ENCODE results near the gene MYCBP2. TPM values are rescaled to one million over a fixed set of nuclear protein-coding genes. Genes with fewer than 3 reads are reported as not detected.
"Not testable (repeated sequence)": the region's sequence is repeated elsewhere in the genome, so short reads cannot be mapped to it uniquely, and the experiment has no call there.

The MYCBP2 gene
- total RNA-seq, 1 donor from 2014 or later = 58.4 TPM

DNA sequence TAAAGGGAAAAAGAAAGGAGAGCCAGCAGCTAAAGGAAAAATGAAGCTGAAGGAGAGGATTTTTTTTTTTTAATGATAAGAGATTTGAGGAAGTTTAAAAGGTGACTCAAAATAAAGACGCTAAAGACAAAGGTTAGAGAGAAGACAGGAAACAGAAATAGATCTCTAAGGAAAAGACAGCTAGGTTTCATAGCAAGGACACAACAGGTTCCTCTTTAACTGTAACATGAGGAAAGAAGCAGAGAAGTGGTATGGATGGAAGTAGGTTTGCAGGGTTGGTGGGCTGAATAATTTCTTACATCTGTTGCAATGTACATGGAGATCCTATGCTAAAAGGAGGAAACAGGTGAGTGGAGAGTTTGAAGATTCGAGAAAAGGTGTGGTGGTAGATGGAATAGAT, 107.5 kb downstream of the MYCBP2 start:
- TF ChIP-seq, protein P1, sequence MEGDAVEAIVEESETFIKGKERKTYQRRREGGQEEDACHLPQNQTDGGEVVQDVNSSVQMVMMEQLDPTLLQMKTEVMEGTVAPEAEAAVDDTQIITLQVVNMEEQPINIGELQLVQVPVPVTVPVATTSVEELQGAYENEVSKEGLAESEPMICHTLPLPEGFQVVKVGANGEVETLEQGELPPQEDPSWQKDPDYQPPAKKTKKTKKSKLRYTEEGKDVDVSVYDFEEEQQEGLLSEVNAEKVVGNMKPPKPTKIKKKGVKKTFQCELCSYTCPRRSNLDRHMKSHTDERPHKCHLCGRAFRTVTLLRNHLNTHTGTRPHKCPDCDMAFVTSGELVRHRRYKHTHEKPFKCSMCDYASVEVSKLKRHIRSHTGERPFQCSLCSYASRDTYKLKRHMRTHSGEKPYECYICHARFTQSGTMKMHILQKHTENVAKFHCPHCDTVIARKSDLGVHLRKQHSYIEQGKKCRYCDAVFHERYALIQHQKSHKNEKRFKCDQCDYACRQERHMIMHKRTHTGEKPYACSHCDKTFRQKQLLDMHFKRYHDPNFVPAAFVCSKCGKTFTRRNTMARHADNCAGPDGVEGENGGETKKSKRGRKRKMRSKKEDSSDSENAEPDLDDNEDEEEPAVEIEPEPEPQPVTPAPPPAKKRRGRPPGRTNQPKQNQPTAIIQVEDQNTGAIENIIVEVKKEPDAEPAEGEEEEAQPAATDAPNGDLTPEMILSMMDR (IDR thresholded peaks at IDR 0.05; ENCODE audit: unreplicated experiment) = no peak
- Mint-ChIP-seq H3K36me3 (ENCODE audit: insufficient read depth) (peaks cover 8% of the 10 kb centered on the region), H3K27me3 (no peaks in the 10 kb centered on the region), H3K4me1 (ENCODE audit: low read depth) (no peaks in the 10 kb centered on the region), H3K9me3 (ENCODE audit: low read depth) (no peaks in the 10 kb centered on the region), H3K27ac (no peak overlapping the region), H3K4me3 (ENCODE audit: low read depth) (no peak overlapping the region)
- DNase-seq (ENCODE audit: low spot score, unreplicated experiment) = no peak

GRCh38 chr13:77218274-77218673, 108.6 kb downstream of the MYCBP2 start:
- no peaks in the 10 kb centered on the region for H3K4me1 Mint-ChIP-seq (ENCODE audit: low read depth)
- H3K9me3 Mint-ChIP-seq (ENCODE audit: low read depth) = no peaks in the 10 kb centered on the region
- H3K4me3 Mint-ChIP-seq (ENCODE audit: low read depth) = no peak overlapping the region

GRCh38 chr13:77215543-77215942, 111.4 kb downstream of the MYCBP2 start:
- Mint-ChIP-seq H3K27me3 (no peaks in the 10 kb centered on the region), H3K36me3 (ENCODE audit: insufficient read depth) (peaks cover 7% of the 10 kb centered on the region), H3K9me3 (ENCODE audit: low read depth) (no peaks in the 10 kb centered on the region), H3K4me3 (ENCODE audit: low read depth) (no peak overlapping the region), H3K4me1 (ENCODE audit: low read depth) (no peaks in the 10 kb centered on the region), H3K27ac (no peak overlapping the region)
- DNase-seq (ENCODE audit: low spot score, unreplicated experiment) = no peak
- TF ChIP-seq, protein P1 (IDR thresholded peaks at IDR 0.05; ENCODE audit: unreplicated experiment) = no peak

More at GRCh38 chr13:77218274-77218673, 108.6 kb downstream of the MYCBP2 start:
- no peak overlapping the region for H3K27ac Mint-ChIP-seq
- DNase-seq (ENCODE audit: low spot score, unreplicated experiment) = no peak
- TF ChIP-seq, protein P1 (IDR thresholded peaks at IDR 0.05; ENCODE audit: unreplicated experiment) = no peak
- no peaks in the 10 kb centered on the region for H3K27me3 Mint-ChIP-seq
- H3K36me3 Mint-ChIP-seq (ENCODE audit: insufficient read depth) = peaks cover 9% of the 10 kb centered on the region

- Mint-ChIP-seq H3K4me1 (ENCODE audit: low read depth) (no peaks in the 10 kb centered on the region), H3K27ac (no peak overlapping the region), H3K9me3 (ENCODE audit: low read depth) (no peaks in the 10 kb centered on the region), H3K4me3 (ENCODE audit: low read depth) (no peak overlapping the region), H3K27me3 (no peaks in the 10 kb centered on the region), H3K36me3 (ENCODE audit: insufficient read depth) (peaks cover 7% of the 10 kb centered on the region)
- TF ChIP-seq, protein P1 (IDR thresholded peaks at IDR 0.05; ENCODE audit: unreplicated experiment) = no peak
- no peak for DNase-seq (ENCODE audit: low spot score, unreplicated experiment)
These were observed 113.2 kb downstream of the MYCBP2 start for GRCh38 chr13:77213644-77214043.

GRCh38 chr13:77207943-77208342, 119.0 kb downstream of the MYCBP2 start:
- Mint-ChIP-seq H3K9me3 (ENCODE audit: low read depth) (peaks cover 4% of the 10 kb centered on the region), H3K4me3 (ENCODE audit: low read depth) (no peak overlapping the region), H3K27ac (peak overlapping the region; percentile 8), H3K27me3 (no peaks in the 10 kb centered on the region), H3K36me3 (ENCODE audit: insufficient read depth) (peaks cover 14% of the 10 kb centered on the region), H3K4me1 (ENCODE audit: low read depth) (peaks cover 3% of the 10 kb centered on the region)
- DNase-seq (ENCODE audit: low spot score, unreplicated experiment) = no peak
- TF ChIP-seq, protein P1 (IDR thresholded peaks at IDR 0.05; ENCODE audit: unreplicated experiment) = no peak

DNA sequence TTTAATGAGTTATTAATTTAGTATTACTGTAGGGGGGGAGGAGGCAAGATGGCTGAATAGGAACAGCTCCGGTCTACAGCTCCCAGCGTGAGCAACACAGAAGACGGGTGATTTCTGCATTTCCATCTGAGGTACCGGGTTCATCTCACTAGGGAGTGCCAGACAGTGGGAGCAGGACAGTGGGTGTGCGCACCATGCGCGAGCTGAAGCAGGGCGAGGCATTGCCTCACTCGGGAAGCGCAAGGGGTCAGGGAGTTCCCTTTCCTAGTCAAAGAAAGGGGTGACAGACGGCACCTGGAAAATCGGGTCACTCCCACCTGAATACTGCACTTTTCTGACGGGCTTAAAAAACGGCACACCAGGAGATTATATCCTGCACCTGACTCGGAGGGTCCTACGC, 127.9 kb downstream of the MYCBP2 start:
- not testable (repeated sequence) for H3K4me3 Mint-ChIP-seq (ENCODE audit: low read depth); H3K4me1 Mint-ChIP-seq (ENCODE audit: low read depth); H3K27me3 Mint-ChIP-seq; DNase-seq (ENCODE audit: low spot score, unreplicated experiment); H3K27ac Mint-ChIP-seq; H3K9me3 Mint-ChIP-seq (ENCODE audit: low read depth)
- peaks cover 17% of the 10 kb centered on the region for H3K36me3 Mint-ChIP-seq (ENCODE audit: insufficient read depth)

All from progenitor cell of endocrine pancreas (in vitro differentiated cells).